Measurements from ENCODE around the gene PGLYRP4. TPM values are rescaled to one million over a fixed set of nuclear protein-coding genes. Genes with fewer than 3 reads are reported as not detected.

Gene PGLYRP4
- total RNA-seq, 1 donor from 2014 or later, result not detected

- H3K27ac Mint-ChIP-seq, result no peak within 1 kb of the TSS
These were observed 26.9 kb upstream of the PGLYRP4 start, which contains the start of gene S100A12 for GRCh38 chr1:153375511-153375910. S100A12 (minus strand) TSS chr1:153375621; CDS start chr1:153374592, 1,029 bp downstream.

GRCh38 chr1:153374071-153374470, 25.4 kb upstream of the PGLYRP4 start:
- Mint-ChIP-seq H3K4me3 (ENCODE audit: low read depth) (no peak overlapping the region), H3K27ac (no peak overlapping the region), H3K9me3 (ENCODE audit: low read depth) (no peaks in the 10 kb centered on the region), H3K36me3 (ENCODE audit: insufficient read depth) (no peaks in the 10 kb centered on the region), H3K4me1 (ENCODE audit: low read depth) (peaks cover 7% of the 10 kb centered on the region), H3K27me3 (peaks cover 25% of the 10 kb centered on the region)
- TF ChIP-seq CTCF (IDR thresholded peaks at IDR 0.05; ENCODE audit: unreplicated experiment), result no peak
- no peak for DNase-seq (ENCODE audit: low spot score, unreplicated experiment)

More at GRCh38 chr1:153375511-153375910, 26.9 kb upstream of the PGLYRP4 start, which contains the start of gene S100A12:
- no peaks in the 10 kb centered on the region for H3K9me3 Mint-ChIP-seq (ENCODE audit: low read depth)
- H3K27me3 Mint-ChIP-seq, result peaks cover 28% of the 10 kb centered on the region
- no peak for TF ChIP-seq CTCF (IDR thresholded peaks at IDR 0.05; ENCODE audit: unreplicated experiment)
- no peak within 1 kb of the TSS for H3K4me3 Mint-ChIP-seq (ENCODE audit: low read depth)
- no peaks in the 10 kb centered on the region for H3K36me3 Mint-ChIP-seq (ENCODE audit: insufficient read depth)
- H3K4me1 Mint-ChIP-seq (ENCODE audit: low read depth), result no peaks in the 10 kb centered on the region
- no peak for DNase-seq (ENCODE audit: low spot score, unreplicated experiment)

- Mint-ChIP-seq H3K4me3 (ENCODE audit: low read depth) (no peak overlapping the region), H3K9me3 (ENCODE audit: low read depth) (no peaks in the 10 kb centered on the region), H3K27me3 (peaks cover 22% of the 10 kb centered on the region), H3K27ac (no peak overlapping the region), H3K4me1 (ENCODE audit: low read depth) (peaks cover 7% of the 10 kb centered on the region), H3K36me3 (ENCODE audit: insufficient read depth) (no peaks in the 10 kb centered on the region)
- DNase-seq (ENCODE audit: low spot score, unreplicated experiment), result no peak
- TF ChIP-seq CTCF (IDR thresholded peaks at IDR 0.05; ENCODE audit: unreplicated experiment), result no peak
These were observed 23.9 kb upstream of the PGLYRP4 start for GRCh38 chr1:153372571-153372970.

- Mint-ChIP-seq H3K4me1 (ENCODE audit: low read depth) (peaks cover 7% of the 10 kb centered on the region), H3K4me3 (ENCODE audit: low read depth) (no peak overlapping the region), H3K36me3 (ENCODE audit: insufficient read depth) (no peaks in the 10 kb centered on the region), H3K27ac (no peak overlapping the region), H3K9me3 (ENCODE audit: low read depth) (no peaks in the 10 kb centered on the region), H3K27me3 (peaks cover 16% of the 10 kb centered on the region)
- no peak for TF ChIP-seq CTCF (IDR thresholded peaks at IDR 0.05; ENCODE audit: unreplicated experiment)
- no peak for DNase-seq (ENCODE audit: low spot score, unreplicated experiment)
These were observed 22.6 kb upstream of the PGLYRP4 start for GRCh38 chr1:153371231-153371630.

- Mint-ChIP-seq H3K27ac (no peak overlapping the region), H3K4me3 (ENCODE audit: low read depth) (no peak overlapping the region), H3K4me1 (ENCODE audit: low read depth) (peaks cover 7% of the 10 kb centered on the region), H3K27me3 (peaks cover 13% of the 10 kb centered on the region), H3K36me3 (ENCODE audit: insufficient read depth) (no peaks in the 10 kb centered on the region), H3K9me3 (ENCODE audit: low read depth) (no peaks in the 10 kb centered on the region)
- no peak for DNase-seq (ENCODE audit: low spot score, unreplicated experiment)
- no peak for TF ChIP-seq CTCF (IDR thresholded peaks at IDR 0.05; ENCODE audit: unreplicated experiment)
These were observed 21.5 kb upstream of the PGLYRP4 start for GRCh38 chr1:153370146-153370545.

All from progenitor cell of endocrine pancreas (in vitro differentiated cells).